Measurements from ENCODE around the gene MYO3A. TPM values are rescaled to one million over a fixed set of nuclear protein-coding genes. Genes with fewer than 3 reads are reported as not detected.

The MYO3A gene
- total and polyA plus RNA-seq, 2 donors from 2014 or later: 1.9 to 3.1 TPM

DNA sequence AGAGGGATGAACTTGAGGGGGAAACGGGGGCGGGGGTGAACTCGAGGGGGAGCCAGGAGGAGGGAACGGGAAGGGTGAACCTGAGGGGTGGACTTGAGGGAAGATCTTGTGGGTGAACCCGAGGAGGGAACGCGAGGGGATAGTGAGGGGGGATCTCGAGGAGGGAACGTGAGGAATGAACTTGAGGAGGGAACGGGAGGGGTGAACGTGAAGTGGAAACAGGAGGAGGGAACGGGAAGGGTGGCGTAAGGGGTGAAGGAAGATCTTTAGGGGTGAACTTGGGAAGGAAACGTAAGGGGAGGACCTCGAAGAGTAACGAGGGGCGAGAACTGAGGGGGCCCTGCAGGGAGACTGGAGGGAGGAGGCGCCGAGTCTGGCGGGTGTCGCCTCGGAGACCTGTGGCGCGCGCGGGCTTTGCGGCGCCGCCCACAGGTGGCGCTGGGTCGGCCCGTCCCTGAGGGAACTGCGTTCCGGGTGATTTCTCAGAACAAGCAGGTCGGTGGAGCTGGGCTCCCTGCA lies 651 bp downstream of the MYO3A start:
- peak overlapping the region; percentile 64 to 78 (median 65) for H3K4me3 ChIP-seq (ENCODE audit: low read length in 3 of 3)
- H3K27me3 ChIP-seq (ENCODE audit: control insufficient read depth, insufficient read depth, low read length): no peaks in the 10 kb centered on the region
- DNase-seq (peak; percentile 59 to 84 (median 79)), FAIRE-seq (no peak)
- no peaks in the 10 kb centered on the region for H3K36me3 ChIP-seq (ENCODE audit: control insufficient read depth in 2 of 3, insufficient read depth in 3 of 3, low read length in 3 of 3)
- peak overlapping the region in 2 of 3 donors; percentile 40 to 77 for H3K9ac ChIP-seq (ENCODE audit: low read length in 3 of 3)
- no peak overlapping the region for H3K27ac ChIP-seq (ENCODE audit: low read depth in 2 of 2, low read length in 2 of 2)
- peak; percentile 20 for TF ChIP-seq CTCF (IDR thresholded peaks at IDR 0.05; ENCODE audit: borderline replicate concordance, extremely low read depth, insufficient read depth)
- intact Hi-C loops (cut with DNase I): no loop called here
- peaks cover 0 to 2% (median 0%) of the 10 kb centered on the region in 3 donors for H3K4me1 ChIP-seq (ENCODE audit: control insufficient read depth in 2 of 3, insufficient read depth in 2 of 3, low read depth in 1 of 3, low read length in 3 of 3)
- H3K9me3 ChIP-seq (ENCODE audit: control insufficient read depth in 2 of 3, insufficient read depth in 1 of 3, low read length in 3 of 3): no peaks in the 10 kb centered on the region

- intact Hi-C loops (cut with DNase I): no loop called here
- Histone ChIP-seq H3K36me3 (ENCODE audit: control insufficient read depth in 2 of 3, insufficient read depth in 3 of 3, low read length in 3 of 3) (no peaks in the 10 kb centered on the region), H3K27me3 (ENCODE audit: control insufficient read depth, insufficient read depth, low read length) (no peaks in the 10 kb centered on the region), H3K4me1 (ENCODE audit: control insufficient read depth in 2 of 3, insufficient read depth in 2 of 3, low read depth in 1 of 3, low read length in 3 of 3) (peaks cover 0 to 2% (median 0%) of the 10 kb centered on the region in 3 donors), H3K9ac (ENCODE audit: low read length in 3 of 3) (no peak overlapping the region), H3K27ac (ENCODE audit: low read depth in 2 of 2, low read length in 2 of 2) (no peak overlapping the region), H3K4me3 (ENCODE audit: low read length in 3 of 3) (no peak overlapping the region), H3K9me3 (ENCODE audit: control insufficient read depth in 2 of 3, insufficient read depth in 1 of 3, low read length in 3 of 3) (no peaks in the 10 kb centered on the region)
- no peak for TF ChIP-seq CTCF (IDR thresholded peaks at IDR 0.05; ENCODE audit: borderline replicate concordance, extremely low read depth, insufficient read depth)
- no peak for FAIRE-seq
- no peak for DNase-seq
Observed at GRCh38 chr10:25938405-25938804, 4.4 kb downstream of the MYO3A start.

DNA sequence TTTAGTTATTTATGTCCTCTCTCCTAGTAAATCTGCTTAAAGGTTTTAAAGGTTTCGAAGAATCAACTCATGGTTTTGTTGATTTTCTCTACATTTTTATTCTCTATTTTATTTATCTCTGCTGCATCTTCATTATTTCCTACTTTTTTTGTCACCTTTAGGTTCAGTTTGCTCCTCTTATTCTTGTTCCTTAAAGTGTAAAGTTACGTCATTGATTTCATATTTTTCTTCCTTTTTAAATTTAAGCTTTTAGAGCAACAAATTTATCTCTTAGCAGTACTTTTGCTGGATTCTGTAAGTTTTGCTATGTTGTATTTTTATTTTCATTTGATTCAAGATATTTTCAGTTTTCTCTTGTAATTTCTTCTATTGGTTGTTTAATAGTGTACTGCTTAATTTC lies 10.7 kb downstream of the MYO3A start:
- H3K27ac ChIP-seq (ENCODE audit: low read depth in 2 of 2, low read length in 2 of 2): no peak overlapping the region
- no peak for FAIRE-seq

More for the DNA sequence above, 10.7 kb downstream of the MYO3A start:
- Histone ChIP-seq H3K9me3 (ENCODE audit: control insufficient read depth in 2 of 3, insufficient read depth in 1 of 3, low read length in 3 of 3) (no peaks in the 10 kb centered on the region), H3K9ac (ENCODE audit: low read length in 3 of 3) (no peak overlapping the region), H3K4me1 (ENCODE audit: control insufficient read depth in 2 of 3, insufficient read depth in 2 of 3, low read depth in 1 of 3, low read length in 3 of 3) (no peaks in the 10 kb centered on the region), H3K27me3 (ENCODE audit: control insufficient read depth, insufficient read depth, low read length) (no peaks in the 10 kb centered on the region), H3K36me3 (ENCODE audit: control insufficient read depth in 2 of 3, insufficient read depth in 3 of 3, low read length in 3 of 3) (no peaks in the 10 kb centered on the region), H3K4me3 (ENCODE audit: low read length in 3 of 3) (no peak overlapping the region)
- no peak for TF ChIP-seq CTCF (IDR thresholded peaks at IDR 0.05; ENCODE audit: borderline replicate concordance, extremely low read depth, insufficient read depth)
- intact Hi-C loops (cut with DNase I): no loop called here
- DNase-seq: no peak

Measured in kidney (tissue), 14 donors.